Mesenchymal stem cell (in vitro differentiated cells and primary cell): Measurements from ENCODE around the gene VIP.

Experiments
- DNase-seq: peaks from one replicate; pipeline ENCODE4 v3.0.0-alpha.2; 2013
- H2AFZ ChIP-seq: one replicate; pipeline ENCODE4 v1.6.1; 2013; ENCODE audit warnings: low read depth, mild to moderate bottlenecking, control low read depth, inconsistent platforms, low read length, moderate library complexity
- H2AK5ac ChIP-seq: 2 replicates; pipeline ENCODE4 v1.6.1; 2013; ENCODE audit warnings: low read length, moderate library complexity, mild to moderate bottlenecking, inconsistent platforms; ENCODE audit not compliant: severe bottlenecking
- H2BK120ac ChIP-seq: one replicate; pipeline ENCODE4 v1.6.1; 2013; ENCODE audit warnings: low read depth, mild to moderate bottlenecking, inconsistent platforms, low read length, moderate library complexity
- H2BK12ac ChIP-seq, 2 experiments: one replicate each; pipeline ENCODE4 v1.6.1; 2013; ENCODE audit warnings: inconsistent platforms in 2 of 2, low read length in 2 of 2, mild to moderate bottlenecking in 2 of 2, moderate library complexity in 2 of 2, control low read depth in 1 of 2
- H2BK15ac ChIP-seq: one replicate; pipeline ENCODE4 v1.6.1; 2013; ENCODE audit warnings: mild to moderate bottlenecking, low read depth, inconsistent platforms; ENCODE audit not compliant: poor library complexity, severe bottlenecking
- H2BK5ac ChIP-seq: 2 replicates; pipeline ENCODE4 v1.6.1; 2013; ENCODE audit warnings: low read depth, mild to moderate bottlenecking, low read length, control low read depth, inconsistent platforms; ENCODE audit not compliant: poor library complexity, severe bottlenecking
- H3K14ac ChIP-seq, 2 experiments: one replicate each; pipeline ENCODE4 v1.6.1; 2013; ENCODE audit warnings: inconsistent platforms in 2 of 2, low read length in 2 of 2, control low read depth in 1 of 2, mild to moderate bottlenecking in 1 of 2, moderate library complexity in 1 of 2
- H3K18ac ChIP-seq, 2 experiments: one replicate each; pipeline ENCODE4 v1.6.1; 2013; ENCODE audit warnings: inconsistent platforms in 2 of 2, low read length in 2 of 2, control low read depth in 1 of 2, low read depth in 1 of 2, mild to moderate bottlenecking in 1 of 2
- H3K23ac ChIP-seq, 2 experiments: one replicate each; pipeline ENCODE4 v1.6.1; 2013; ENCODE audit warnings: inconsistent platforms in 2 of 2, low read length in 2 of 2, mild to moderate bottlenecking in 2 of 2, moderate library complexity in 2 of 2, control low read depth in 1 of 2
- H3K27ac ChIP-seq: 2 replicates; pipeline ENCODE4 v1.5.1; 2013; ENCODE audit warnings: mild to moderate bottlenecking, moderate library complexity, low read length, control low read depth, inconsistent platforms; ENCODE audit not compliant: poor library complexity, severe bottlenecking
- H3K27me3 ChIP-seq, 2 experiments: 2 replicates each; pipeline versions ENCODE4 v1.6.1 to v1.7.0; 2013; ENCODE audit warnings: low read length in 2 of 2, mild to moderate bottlenecking in 2 of 2, moderate library complexity in 2 of 2, control low read depth in 1 of 2, inconsistent platforms in 1 of 2; ENCODE audit not compliant: control insufficient read depth in 1 of 2, insufficient read depth in 1 of 2
- H3K36me3 ChIP-seq, 2 experiments: 2 replicates each; pipeline versions ENCODE4 v1.6.1 to v1.7.0; 2013; ENCODE audit warnings: low read length in 2 of 2, control low read depth in 1 of 2, inconsistent platforms in 1 of 2, low read depth in 1 of 2, mild to moderate bottlenecking in 1 of 2; ENCODE audit not compliant: insufficient read depth in 2 of 2, control insufficient read depth in 1 of 2
- H3K4ac ChIP-seq, 2 experiments: one replicate each; pipeline ENCODE4 v1.6.1; 2013; ENCODE audit warnings: inconsistent platforms in 2 of 2, low read length in 2 of 2, mild to moderate bottlenecking in 2 of 2, moderate library complexity in 2 of 2, control low read depth in 1 of 2, low read depth in 1 of 2
- H3K4me1 ChIP-seq: 2 replicates; pipeline ENCODE4 v1.6.1; 2013; ENCODE audit warnings: low read depth, low read length, control low read depth; ENCODE audit not compliant: control insufficient read depth, insufficient read depth
- H3K4me2 ChIP-seq: 2 replicates; pipeline ENCODE4 v1.6.1; 2013; ENCODE audit warnings: low read length, mild to moderate bottlenecking, inconsistent platforms; ENCODE audit not compliant: poor library complexity, severe bottlenecking
- H3K4me3 ChIP-seq, 2 experiments: 2 replicates each; pipeline versions ENCODE4 v1.5.1 to v1.7.0; 2013; ENCODE audit warnings: low read length in 2 of 2, mild to moderate bottlenecking in 2 of 2, control low read depth in 1 of 2, low read depth in 1 of 2; ENCODE audit not compliant: insufficient read depth in 1 of 2
- H3K79me1 ChIP-seq: replicated peaks from 2 replicates; pipeline ENCODE4 v1.6.1; 2013; ENCODE audit warnings: mild to moderate bottlenecking, control low read depth, low read length, inconsistent platforms; ENCODE audit not compliant: poor library complexity, severe bottlenecking
- H3K9ac ChIP-seq: 2 replicates; pipeline ENCODE4 v1.7.0; 2013; ENCODE audit warnings: mild to moderate bottlenecking, low read length, moderate library complexity
- H3K9me3 ChIP-seq: 2 replicates; pipeline ENCODE4 v1.7.0; 2013; ENCODE audit warnings: mild to moderate bottlenecking, low read length; ENCODE audit not compliant: control insufficient read depth
- H4K8ac ChIP-seq: one replicate; pipeline ENCODE4 v1.6.1; 2013; ENCODE audit warnings: inconsistent platforms, mild to moderate bottlenecking, low read length, moderate library complexity
- H4K91ac ChIP-seq: one replicate; pipeline ENCODE4 v1.6.1; 2013; ENCODE audit warnings: mild to moderate bottlenecking, low read length, inconsistent platforms

The VIP gene

GRCh38 chr6:152794696-152795095 lies 44.1 kb downstream of the VIP start:
- Histone ChIP-seq H3K79me1 (no peaks in the 10 kb centered on the region), H2AFZ (no peak overlapping the region), H3K4me1 (no peaks in the 10 kb centered on the region), H2BK12ac (no peak overlapping the region), H3K23ac (no peak overlapping the region), H3K18ac (no peak overlapping the region), H4K8ac (no peak overlapping the region), H3K4me2 (no peak overlapping the region), H3K27me3 (no peaks in the 10 kb centered on the region), H4K91ac (no peak overlapping the region), H2BK120ac (no peak overlapping the region), H3K4ac (no peak overlapping the region), H2BK15ac (no peak overlapping the region), H2AK5ac (no peak overlapping the region), H3K4me3 (no peak overlapping the region), H3K9ac (no peak overlapping the region), H3K14ac (no peak overlapping the region), H3K27ac (no peak overlapping the region), H2BK5ac (no peak overlapping the region), H3K36me3 (no peaks in the 10 kb centered on the region), H3K9me3 (no peaks in the 10 kb centered on the region)
- no peak for DNase-seq

GRCh38 chr6:152804150-152804549 lies 53.6 kb downstream of the VIP start:
- Histone ChIP-seq H3K9me3 (no peaks in the 10 kb centered on the region), H3K4me2 (no peak overlapping the region), H2AK5ac (no peak overlapping the region), H3K4ac (no peak overlapping the region), H2BK12ac (no peak overlapping the region), H3K27ac (no peak overlapping the region), H3K79me1 (no peaks in the 10 kb centered on the region), H3K4me3 (no peak overlapping the region), H4K8ac (no peak overlapping the region), H3K18ac (no peak overlapping the region), H2BK120ac (no peak overlapping the region), H3K23ac (no peak overlapping the region), H2BK15ac (no peak overlapping the region), H3K14ac (no peak overlapping the region), H4K91ac (no peak overlapping the region), H3K36me3 (no peaks in the 10 kb centered on the region), H2AFZ (no peak overlapping the region), H3K27me3 (no peaks in the 10 kb centered on the region), H3K9ac (no peak overlapping the region), H3K4me1 (no peaks in the 10 kb centered on the region), H2BK5ac (no peak overlapping the region)
- DNase-seq = no peak
